HG02970 (cell line): ENCODE measurements around the gene UPF3A.
A peak's percentile ranks its signal among the peaks of the same experiment; 100 is the strongest.
"Not testable (repeated sequence)": the region's sequence is repeated elsewhere in the genome, so short reads cannot be mapped to it uniquely, and the experiment has no call there.

Experiments used
- ATAC-seq: cut with Tn5 transposase; IDR thresholded peaks from one replicate; pipeline ENCODE4 v1.9.1; 2021; ENCODE audit warnings: mild to moderate bottlenecking, moderate library complexity, moderate number of reproducible peaks; ENCODE audit not compliant: unreplicated experiment, low FRiP score

Gene UPF3A, protein sequence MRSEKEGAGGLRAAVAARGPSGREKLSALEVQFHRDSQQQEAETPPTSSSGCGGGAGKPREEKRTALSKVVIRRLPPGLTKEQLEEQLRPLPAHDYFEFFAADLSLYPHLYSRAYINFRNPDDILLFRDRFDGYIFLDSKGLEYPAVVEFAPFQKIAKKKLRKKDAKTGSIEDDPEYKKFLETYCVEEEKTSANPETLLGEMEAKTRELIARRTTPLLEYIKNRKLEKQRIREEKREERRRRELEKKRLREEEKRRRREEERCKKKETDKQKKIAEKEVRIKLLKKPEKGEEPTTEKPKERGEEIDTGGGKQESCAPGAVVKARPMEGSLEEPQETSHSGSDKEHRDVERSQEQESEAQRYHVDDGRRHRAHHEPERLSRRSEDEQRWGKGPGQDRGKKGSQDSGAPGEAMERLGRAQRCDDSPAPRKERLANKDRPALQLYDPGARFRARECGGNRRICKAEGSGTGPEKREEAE

DNA sequence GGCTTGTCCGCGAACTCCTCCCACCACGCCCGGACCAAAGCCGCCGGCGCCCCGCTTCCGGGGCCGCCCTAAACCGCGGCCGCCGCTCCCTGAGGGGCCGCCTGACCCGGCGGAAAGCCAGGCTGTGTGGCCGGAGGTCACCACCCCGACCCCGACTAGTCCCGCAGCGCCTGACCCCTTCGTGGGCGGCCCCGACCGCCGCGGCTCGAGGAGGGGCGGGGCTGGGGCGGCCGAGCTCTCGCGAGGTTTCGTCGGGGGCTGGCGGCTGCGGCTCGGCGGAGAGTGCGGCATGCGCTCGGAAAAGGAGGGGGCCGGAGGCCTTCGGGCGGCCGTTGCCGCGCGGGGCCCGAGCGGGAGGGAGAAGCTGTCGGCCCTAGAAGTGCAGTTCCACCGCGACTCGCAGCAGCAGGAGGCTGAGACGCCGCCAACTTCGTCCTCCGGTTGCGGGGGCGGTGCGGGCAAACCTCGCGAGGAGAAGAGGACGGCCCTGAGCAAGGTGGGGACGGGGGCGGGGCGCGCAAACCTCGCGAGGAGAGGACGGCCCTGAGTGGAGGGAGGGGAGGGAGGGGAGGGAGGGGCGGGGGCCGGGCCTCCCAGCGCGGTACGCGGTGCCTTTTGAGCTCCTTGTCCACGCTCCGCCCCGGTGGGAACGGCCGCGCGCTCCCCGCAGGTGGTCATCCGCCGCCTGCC, at the start of gene UPF3A:
Gene UPF3A (plus strand): TSS at position 251 of the 690 bp plus-strand sequence. CDS start 39 bp downstream, at position 290.
- peak; percentile 77 for ATAC-seq

DNA sequence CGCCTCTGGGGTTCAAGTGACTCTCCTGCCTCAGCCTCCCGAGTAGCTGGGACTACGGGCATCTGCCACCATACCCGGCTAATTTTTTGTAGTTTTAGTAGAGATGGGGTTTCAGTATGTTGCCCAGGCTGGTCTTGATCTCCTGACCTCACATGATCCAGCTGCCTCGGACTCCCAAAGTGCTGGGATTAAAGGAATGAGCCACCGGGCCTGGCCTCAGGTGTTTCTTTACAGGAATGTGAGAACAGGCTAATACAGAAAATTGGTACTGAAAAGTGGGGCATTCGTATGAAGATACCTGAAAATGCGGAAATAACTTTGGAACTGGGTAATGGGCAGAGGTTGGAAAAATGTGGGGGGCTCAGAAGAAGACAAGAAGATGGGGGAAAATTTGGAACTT, 49.5 kb upstream of the UPF3A start:
- ATAC-seq, result no peak

DNA sequence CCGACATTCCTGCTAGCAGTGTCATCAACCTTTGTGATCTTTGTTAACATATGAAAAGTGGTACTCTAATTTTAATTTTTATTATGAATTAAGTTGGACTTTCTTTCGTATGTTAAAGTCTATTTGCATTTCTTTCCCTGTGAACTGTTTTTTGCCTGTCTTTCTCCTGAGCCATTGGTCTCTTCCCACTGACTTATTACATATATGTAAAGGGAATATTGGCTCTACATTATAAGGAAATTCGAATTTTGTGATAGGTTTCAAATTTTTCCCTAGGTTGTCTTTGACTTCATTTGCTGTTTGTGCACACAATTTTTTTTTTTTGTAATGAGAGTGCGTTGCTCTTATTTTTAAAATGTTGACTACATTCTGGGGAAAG, 47.1 kb upstream of the UPF3A start:
- no peak for ATAC-seq

DNA sequence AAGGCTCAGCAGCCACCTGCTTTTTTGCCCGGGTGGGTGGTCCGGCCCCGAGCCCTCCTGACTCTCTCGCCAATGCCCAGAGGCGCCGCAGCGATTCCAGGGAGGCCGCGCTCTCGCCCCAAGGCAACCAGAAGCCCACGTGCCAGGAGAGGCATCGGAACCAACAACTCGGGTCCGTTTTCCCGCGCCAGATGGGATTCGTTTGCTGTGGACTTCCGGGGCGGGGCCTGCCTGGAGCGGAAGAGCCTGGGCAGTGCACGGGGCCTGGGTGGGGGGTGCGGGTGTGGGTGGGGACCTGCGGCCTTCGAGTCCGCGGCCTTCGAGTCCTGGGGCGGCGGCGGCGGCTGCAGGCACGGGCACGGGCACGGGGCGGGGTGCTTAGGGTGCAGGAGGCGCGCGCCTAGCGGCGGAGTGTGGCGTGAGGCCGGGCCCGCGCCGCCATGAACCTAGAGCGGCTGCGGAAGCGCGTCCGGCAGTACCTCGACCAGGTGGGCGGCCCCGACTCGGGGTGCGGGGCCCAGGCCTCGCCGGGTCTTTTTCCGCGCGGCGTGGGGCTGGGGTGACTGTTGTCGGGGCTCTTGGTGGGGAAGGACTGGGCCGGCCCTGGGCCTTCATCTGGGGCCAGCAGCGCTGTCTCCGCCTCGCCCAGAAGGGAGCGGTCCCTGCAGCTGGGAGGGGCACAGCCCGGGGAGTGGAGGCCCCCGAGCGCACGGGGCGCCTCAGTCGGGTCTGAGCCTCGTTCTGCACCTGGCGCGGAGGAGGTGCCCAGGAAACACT, 46.6 kb upstream of the UPF3A start, which contains the start of gene CDC16:
Gene CDC16 (plus strand): TSS at position 253 of the 777 bp plus-strand sequence. CDS start 188 bp downstream, at position 441.
- ATAC-seq, result peak; percentile 85

DNA sequence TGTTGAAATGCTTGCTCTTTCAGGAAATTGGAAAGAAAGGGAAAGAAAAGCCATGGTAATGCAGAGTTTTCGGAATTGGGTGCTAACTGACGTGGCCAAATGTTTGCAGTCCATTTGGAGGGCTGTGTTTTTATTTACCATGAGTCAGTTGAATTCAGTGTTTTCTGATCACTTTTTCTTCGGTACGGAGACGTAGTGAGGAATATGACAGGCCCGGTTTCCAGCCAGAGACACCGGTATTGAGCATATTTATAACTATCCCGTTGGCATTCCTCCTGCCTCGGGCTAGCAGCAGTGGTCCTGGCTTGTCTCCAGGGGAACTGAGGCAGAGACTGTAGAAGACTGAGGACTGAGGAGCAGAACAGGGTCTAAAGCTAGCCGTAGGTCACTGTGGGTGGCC, 45.7 kb upstream of the UPF3A start:
- no peak for ATAC-seq

DNA sequence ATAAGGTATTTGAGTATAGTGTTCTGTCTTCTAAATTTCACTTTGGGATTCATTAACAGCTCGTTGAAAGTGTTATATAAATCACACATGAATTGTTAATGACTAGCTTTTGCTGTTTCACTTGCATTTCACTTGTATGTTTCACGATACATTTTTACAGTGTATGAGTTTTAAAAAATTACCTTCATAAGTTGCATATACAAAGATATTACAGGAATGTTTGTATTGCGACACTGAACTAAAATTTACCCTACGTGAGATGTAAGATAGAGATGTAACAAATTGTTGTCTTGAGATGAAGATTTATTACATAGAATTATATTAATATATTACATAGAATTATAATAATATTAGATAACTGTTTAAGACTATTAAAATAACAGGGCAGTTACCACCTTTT, 45.2 kb upstream of the UPF3A start:
- no peak for ATAC-seq

DNA sequence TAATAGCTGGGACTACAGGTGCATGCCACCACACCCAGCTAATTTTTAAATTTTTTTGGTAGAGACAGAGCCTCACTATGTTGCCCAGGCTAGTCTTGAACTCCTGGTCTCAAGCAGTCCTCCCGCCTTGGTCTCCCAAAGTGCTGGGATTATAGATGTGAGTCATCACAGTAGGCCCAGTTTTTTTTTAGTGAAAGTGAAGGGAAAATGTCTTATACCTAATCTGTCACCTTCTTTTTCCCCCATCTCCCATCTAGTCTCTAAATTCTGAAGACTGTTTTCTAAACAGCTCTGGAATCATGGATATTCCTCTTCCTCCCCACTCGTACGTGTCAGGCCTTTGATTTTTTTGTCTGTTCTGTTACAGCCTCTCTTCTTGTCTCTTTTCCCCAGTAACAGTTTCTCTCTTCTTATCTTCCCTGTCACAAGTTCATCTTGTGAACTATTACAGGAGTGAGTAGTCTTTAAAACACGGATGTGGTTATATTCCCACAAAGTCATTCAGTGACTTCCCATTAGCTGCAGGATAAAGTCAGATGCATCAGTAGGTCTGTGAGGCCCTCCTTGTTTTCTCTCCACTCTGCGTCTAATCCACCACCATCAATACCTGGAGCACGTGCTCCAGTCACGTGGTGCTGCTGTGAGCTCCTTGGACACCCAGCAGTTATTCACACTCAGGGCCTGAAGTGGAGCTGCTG, 43.8 kb upstream of the UPF3A start:
- ATAC-seq, result no peak

DNA sequence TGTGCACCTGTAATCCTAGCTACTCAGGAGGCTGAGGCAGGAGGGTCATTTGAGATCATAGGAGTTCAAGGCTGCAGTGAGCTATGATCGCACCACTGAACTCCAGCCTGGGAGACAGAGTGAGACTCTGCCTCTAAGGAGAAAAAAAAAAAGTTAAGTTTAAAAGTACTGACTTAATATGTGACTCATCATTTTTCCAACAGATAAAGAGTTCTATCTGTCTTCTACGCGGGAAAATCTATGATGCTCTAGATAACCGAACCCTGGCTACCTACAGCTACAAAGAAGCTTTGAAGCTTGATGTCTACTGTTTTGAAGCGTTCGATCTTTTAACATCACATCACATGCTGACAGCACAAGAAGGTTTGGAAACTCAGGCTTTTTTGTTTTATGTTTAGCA, 39.5 kb upstream of the UPF3A start:
- ATAC-seq, result no peak

DNA sequence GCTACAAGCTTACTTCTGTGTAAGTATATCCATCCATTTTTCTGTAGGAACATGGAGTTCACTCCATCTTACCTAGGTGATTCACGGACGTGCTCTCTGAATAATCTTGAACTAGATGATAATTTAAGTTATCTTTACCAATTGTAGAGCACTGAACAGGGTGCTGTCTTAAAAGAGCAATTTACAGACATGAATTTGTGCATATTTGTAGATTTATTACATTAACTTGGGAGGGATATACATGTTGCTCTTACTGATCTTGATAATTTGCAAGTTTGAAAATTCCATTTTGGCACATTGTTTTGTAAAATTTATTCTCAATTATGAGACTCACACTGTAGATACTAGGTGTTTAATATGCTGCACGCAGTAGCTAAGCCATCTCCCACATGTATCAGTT, 37.4 kb upstream of the UPF3A start:
- no peak for ATAC-seq

DNA sequence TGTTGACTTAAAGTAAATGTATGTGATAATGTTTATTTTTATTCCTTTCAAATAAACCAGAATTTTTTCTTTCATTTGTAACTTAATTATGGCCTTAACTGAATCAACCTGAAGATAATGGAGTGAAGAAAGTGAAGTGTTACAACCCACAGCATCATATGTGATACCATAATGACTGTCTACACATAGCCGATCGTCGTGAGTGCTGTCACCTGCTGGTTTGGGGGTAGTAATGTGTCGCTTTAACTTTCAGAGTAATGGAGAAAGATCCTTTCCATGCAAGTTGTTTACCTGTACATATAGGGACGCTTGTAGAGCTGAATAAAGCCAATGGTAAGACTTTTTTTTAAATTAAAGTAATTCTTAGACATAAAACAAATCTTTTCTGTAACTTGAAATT, 36.8 kb upstream of the UPF3A start:
- no peak for ATAC-seq

DNA sequence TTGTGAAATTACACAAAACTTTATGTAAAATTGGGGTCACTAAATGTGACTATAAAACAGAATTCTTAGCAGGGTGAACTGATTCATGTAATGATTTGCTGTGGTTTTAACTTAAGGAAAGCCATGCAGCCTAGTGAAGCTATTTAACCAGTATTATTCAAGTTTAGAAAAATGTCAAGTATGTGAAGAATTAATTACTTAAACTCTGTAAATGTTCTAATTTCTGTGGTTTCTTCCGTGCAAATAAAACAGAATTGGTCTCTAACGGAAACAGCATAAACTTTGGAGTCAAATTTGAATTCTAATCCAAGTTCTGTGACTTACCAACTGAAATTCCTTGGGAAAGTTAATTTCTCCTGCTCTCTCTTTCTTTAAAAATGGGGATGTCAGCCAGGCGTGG, 33.4 kb upstream of the UPF3A start:
- no peak for ATAC-seq

DNA sequence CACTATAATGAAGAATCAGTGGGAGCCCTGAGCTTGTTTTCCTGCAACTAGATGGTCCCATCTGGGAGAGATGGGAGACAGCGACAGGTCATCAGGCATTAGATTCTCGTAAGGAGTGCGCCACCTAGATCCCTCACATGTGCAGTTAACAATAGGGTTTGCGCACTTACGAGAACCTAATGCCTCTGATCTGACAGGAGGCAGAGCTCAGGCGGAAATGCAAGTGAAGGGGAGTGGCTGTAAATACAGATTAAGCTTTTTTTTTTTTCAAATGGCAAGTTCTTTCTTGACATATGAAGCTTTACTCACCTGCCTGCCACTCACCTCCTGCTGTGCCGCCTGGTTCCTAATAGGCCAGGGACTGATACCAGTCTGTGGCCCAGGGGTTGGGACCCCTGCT, 32.3 kb upstream of the UPF3A start:
- no peak for ATAC-seq

DNA sequence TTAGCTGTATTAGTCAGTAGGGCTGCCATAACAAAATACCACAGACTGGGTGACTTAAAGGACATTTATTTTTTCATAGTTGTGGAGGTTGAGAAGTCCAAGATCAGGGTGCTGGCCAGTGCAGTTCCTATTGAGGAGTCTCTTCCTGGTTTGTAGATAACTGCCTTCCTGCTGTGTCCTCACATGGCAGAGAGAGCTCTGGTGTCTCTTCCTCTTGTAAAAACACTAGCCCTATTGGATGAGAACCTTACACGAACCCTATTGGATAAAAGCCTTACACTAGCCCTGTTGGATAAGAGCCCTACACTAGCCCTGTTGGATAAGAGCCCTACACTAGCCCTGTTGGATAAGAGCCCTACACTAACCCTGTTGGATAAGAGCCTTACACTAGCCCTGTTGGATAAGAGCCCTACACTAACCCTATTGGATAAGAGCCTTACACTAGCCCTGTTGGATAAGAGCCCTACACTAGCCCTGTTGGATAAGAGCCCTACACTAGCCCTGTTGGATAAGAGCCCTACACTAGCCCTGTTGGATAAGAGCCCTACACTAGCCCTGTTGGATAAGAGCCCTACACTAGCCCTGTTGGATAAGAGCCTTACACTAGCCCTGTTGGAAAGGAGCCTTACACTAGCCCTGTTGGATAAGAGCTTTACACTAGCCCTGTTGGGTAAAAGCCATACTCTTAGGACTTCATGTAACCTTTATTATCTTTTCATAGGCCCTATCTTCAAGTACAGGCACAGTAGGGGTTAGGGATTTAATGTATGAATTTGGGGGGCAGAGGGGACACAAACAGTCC, 29.6 kb upstream of the UPF3A start:
- ATAC-seq, result not testable (repeated sequence)

DNA sequence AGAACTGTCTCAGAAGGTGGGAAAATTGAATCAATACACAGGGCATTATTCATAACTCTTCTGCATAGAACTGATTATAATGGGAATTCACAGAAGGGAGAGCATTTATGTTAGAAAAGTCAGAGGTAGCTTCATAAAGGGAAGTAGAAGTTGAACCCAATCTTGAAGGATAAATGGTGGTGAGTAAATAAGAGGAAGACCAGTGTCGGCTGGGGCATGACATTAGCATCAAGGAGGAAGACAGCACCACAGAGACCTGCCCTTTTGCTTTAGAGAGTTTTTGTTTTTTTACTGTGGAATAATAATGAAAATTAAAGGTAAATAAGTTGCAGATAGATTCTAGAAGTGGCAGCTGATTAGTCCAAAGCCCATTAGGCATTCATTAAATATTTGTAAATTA, 24.9 kb upstream of the UPF3A start:
- ATAC-seq, result no peak

DNA sequence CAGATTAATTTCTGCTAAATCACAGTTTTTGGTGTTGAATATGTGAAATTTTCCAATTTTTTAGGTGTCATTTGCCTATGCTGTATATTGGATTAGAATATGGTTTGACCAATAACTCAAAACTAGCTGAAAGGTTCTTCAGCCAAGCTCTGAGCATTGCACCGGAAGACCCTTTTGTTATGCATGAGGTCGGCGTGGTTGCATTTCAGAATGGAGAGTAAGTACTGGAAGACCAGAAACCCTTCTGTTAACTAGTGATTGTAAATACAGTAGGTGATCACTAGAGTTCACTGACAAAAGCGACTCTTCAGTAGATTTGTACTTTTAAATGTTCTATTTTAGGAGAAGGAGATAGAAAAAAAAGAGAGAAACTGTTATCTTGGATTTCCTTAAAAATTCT, 24.4 kb upstream of the UPF3A start:
- no peak for ATAC-seq

DNA sequence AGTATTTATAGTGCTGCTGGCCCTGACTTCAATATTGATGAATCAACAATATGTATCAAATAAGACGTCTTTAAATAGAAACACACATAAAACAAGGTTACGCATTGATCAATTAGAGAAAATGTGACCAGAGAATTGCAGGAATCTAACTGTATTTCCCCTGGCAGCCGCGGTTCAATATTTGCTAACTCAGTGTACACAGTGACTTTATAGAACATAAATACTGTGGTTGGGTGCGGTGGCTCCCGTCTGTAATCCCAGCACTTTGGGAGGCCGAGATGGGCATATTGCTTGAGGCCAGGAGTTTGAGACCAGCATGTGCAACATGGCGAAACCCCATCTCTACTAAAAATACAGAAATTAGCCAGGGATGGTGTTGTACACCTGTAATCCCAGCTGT, 22.8 kb upstream of the UPF3A start:
- ATAC-seq, result no peak

DNA sequence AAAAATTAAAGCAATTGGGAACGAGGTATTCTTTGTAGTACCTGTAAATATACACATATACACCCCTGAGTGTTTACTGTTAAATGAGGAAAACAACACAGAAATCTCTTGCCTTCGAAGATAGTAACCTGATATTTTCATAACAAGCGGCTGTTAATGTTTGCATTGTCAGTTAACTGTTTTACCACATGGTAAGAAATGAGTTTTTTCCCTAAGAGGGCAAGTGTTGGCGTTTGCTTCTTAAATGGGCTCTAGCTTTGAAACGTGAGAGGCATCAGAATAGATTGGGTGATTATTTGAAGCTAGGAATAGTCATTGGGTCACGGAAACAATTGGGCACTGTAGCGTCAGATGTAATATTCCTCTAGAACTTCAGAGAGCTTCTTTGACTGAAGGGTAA, 22.0 kb upstream of the UPF3A start:
- ATAC-seq, result no peak

DNA sequence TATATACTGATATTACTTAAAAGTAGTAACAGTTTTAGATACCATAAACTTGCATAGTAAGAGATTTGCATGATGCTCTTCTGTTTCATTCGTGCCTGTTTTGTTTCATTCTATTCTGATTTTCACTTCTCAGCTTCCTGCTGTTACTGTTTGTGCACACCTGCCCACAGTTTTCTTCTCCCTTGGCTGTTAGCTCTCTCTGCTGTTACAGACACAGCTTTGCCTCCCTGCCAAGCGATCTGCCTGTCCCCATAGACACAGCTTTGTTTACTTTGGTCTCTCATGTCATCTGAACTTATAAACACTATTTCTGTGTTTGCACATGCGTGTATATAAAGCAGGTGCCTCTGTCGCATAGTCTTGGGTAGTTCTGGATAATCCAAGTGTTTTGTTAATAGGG, 21.4 kb upstream of the UPF3A start:
- no peak for ATAC-seq

DNA sequence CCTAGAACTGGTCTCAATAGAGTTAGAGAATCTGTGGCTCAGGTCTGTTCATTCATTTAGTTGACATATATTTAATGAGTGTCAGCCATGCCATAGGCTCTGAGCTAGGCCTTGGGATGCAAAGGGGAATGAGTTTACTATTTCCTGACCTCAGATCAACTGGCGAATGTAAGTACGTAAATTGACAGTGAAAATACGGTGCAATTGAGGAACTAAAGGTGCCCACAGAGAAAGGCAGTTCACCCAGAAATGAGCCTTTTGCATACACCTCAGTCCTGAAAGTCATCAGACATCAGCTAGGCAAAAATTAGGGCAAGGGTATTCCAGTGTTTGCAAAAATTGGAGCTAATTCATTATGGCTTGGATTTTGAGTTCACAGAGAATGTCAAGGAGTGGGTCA, 20.6 kb upstream of the UPF3A start:
- no peak for ATAC-seq
